A204.1 (cell line): ENCODE results near the gene EXOC4.

ENCODE experiments used
- FAIRE-seq: peaks from 2 replicates; lab custom pipeline; 2012; peaks lifted over from hg19 to GRCh38; lab: Jason Lieb, UNC

Gene EXOC4

DNA sequence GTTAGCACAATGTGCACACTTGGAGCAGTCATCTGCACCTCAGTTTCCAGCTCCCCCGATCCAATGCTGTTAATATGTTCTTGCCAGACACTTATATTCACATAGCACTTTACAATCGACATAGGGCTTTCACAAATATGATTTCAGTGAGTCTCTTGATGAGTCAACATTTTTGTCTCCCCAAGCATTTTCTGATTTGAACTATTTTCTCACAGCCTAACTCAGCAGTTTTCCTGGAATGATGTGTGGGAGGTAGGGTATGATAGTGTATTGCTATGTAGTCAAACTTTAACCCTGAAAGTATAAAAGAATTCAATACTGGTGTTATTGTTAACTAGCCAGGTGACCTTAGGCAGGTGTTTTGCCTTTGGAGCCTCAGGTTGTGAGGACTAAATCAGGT lies 791.8 kb downstream of the EXOC4 start:
- FAIRE-seq: no peak

DNA sequence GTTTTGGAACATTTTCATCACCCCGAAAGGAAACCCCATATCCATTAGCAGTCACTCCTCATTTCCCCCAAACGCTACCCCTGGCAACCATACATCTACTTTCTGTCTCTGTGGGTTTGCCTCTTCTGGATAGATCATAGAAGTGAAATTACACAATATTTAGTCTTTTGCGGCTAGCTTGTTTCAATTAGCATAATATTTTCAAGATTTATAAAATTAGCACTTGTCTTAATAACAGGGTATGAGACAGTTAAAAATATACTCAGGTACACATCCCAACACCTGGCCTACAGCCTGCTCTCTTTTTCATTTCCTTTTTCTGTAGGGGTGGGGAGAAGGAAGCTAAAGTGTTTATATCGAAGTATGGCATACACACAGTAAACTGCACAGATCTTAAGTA lies 792.8 kb downstream of the EXOC4 start:
- FAIRE-seq: no peak

DNA sequence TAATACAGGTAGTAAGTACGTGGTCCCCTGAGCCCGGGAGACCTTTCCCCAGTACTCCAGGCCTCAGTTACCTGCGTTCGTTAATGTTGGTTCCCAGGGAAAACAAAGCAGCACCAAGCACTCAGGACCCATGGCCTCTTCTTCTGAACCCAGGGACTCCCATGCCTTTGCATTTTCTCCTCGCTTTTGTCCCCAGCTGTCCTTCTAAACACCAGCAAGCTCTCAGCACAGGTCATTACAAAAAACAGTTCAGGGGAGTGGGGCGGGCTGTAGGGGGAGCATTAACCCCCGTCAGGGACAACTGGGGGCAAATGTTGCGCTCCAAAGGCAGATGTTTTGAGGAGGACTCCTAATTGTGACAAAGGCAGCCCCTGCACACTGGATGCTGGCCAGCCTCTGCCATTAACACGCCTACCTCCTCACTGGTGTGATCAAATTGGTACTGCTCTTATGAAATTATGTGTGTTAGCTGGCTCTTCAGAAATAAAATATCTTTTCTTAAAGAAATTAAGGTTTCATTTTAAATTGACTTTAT lies 793.8 kb downstream of the EXOC4 start:
- FAIRE-seq: no peak

DNA sequence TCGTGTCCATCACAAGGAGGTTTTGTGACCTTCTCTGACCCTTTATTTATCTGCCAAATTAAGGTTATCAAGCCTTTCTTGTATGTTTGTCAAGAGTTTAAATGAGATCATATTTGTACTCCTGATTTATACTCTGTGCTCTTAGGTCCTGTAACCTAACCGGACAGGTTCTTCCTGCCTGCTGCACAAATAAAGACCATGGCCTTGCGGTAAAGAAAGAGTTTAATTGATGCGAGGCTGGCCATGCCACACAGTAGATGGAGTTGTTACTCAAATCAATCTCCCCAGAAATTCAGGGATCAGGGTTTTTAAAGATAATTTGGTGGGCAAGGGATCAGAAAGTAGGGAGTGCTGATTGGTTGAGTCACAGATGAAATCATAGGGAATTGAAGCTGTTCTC lies 794.8 kb downstream of the EXOC4 start:
- FAIRE-seq: no peak

DNA sequence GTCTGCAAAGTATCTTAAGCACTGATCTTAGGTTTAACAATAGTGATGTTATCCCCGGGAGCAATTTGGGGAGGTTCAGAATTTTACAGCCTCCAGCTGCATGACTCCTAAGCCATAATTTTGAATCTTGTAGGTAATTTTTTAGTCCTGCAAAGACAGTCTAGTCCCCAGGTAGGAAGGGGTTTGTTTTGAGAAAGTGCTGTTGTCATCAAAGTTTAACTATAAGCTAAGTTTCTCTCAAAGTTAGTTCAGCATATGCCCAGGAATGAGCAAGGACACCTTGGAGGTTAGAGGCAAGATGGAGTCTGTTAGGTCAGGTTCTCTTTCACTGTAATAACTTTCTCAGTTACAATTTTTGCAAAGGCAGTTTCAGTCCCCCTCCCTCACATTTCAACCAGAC lies 795.3 kb downstream of the EXOC4 start:
- no peak for FAIRE-seq

DNA sequence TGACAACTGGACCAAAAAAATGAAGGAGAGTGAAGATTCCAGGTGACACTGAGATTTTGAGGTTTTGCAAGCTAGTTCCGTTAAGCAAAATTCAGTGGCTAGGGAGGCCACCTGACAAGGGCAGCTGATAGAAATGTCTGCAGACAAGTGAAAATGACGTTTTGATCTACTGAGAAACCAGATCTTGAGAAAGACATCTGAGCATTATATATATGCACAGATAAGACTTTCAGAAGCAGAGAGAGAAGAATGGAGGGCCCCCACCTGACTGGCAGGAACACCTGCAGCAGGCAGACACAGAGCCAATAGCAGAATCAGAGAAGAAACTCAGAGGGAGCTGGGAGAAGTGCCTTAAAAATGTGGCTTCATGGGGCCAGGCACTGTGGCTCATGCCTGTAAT lies 798.1 kb downstream of the EXOC4 start:
- no peak for FAIRE-seq

DNA sequence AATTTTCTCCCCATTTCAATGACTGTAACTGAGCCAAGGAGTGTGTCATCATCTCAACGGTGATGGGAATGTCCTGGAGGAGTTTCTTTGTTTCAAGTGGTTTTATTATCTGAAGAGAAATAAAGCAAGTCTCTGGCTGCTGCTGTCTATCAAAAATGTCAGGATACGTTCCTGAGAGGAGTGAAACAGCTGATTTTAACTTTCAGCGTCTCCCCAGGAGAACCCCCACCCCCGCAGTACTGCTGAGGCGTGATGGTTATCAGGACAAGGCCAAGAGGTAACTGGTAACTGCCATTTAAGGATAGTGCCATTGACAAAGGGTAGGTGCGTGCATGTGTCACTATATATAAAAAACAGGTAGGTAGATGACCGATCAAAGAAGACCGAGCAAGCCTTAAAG lies 803.9 kb downstream of the EXOC4 start:
- no peak for FAIRE-seq

DNA sequence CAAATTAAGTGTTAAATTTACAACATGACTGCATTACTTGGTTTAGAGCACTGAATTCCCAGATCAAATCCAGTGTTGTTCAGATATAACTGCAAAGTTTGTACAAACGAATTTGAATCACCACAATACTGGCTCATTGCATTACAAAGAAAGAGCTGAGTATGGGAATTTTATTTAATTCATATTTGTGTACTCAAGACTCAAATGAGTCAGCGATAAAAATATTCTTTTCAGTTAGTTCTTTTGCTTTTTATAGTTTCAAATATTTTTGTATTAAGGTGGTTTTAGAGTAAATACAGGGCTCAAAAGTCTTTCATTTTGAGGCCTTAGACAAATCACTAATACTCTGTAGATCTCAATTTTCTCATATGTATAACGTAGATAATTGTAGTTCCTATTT lies 805.6 kb downstream of the EXOC4 start:
- no peak for FAIRE-seq

DNA sequence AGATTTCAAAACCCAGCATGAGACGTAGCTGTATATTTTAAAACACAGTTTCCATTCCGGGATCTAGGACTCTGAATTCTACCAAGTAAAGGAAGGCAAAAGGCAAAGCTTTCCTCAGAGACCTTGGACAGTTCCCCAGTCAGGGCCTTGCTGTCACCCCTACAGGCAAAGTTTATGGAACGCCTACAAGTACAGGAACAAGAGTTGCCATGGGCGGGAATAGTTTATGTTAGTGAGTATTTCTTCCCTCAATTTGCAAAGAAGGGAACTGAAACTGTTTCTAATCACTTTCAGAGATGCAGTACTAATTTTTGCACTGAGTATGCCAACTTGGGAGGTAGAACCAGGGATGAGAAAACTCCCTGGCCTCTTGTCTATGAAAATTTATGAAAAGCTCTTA lies 806.1 kb downstream of the EXOC4 start:
- FAIRE-seq: no peak

DNA sequence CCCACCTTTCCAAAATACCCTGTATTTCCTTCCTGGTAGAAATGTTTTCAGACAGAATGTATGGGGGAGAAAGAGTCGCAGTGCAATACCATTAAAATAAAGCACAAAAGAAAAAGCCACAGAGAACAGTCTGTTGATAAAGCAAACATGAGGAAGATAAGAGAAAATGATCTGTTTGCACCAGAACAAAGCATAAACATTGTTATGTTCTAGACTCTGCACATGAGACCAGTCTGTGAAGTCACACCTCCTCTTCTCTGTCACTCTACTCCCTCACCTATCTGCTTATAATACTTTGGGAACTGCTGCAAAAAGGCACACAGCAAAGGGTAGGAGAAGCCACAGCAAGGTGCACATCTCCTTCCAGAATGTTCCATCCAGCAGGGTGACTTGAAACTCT lies 807.0 kb downstream of the EXOC4 start:
- no peak for FAIRE-seq

DNA sequence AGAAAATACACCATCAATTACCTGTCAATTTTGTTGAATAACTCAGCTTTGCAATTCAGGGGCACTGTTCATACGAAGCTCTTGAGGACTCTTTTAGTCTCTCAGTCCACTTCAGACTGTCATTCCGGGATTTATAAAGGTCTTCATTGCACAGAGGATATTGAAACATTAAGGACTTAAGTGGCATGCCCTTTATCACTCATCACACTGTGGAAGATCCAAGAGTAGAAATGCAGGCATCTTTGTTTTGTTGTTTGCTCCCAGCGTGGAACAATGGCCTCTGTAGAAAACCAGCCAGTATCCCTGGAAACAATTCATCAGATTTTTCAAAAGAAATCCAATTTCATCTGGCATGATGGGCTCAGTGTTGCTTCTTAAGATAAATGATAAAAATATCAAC lies 808.0 kb downstream of the EXOC4 start:
- no peak for FAIRE-seq

DNA sequence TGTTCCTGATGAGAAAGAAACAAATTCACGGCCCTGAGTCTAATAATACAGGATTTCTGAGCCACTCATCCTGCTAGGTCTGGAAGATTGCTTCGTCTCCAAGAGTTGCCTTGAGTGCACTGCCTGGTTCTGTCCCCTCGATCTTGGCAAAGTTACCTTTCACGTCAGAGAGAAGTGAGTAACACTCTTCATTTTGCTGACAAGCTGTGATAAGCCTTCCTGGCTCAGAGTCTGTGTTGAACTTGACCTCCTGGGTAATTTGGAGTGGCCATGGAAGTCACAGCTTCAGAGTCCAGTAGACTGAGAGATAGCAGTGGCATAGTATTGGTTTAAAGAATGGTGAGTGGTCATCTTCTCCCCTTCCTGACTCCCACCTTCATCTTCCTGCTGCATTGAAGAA lies 809.6 kb downstream of the EXOC4 start:
- no peak for FAIRE-seq

DNA sequence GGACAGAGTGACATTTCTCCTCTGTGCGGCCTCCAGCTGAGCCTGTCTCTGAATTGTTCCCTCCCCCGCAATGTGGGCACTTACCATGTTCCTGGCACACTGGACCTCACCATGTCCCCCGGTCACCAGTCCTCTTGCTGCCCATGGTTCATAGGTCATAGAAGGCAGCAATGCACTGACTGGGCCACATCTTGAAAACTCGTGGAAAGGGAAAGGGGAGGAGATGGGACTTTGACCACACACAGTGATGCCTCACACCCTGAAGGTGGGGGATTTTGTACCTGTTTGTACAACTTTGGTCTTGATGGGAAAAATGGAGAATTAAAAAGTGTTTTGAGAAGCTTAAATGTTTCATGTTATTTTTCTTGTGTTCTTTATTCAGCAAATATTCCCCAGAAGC lies 812.5 kb downstream of the EXOC4 start:
- no peak for FAIRE-seq

DNA sequence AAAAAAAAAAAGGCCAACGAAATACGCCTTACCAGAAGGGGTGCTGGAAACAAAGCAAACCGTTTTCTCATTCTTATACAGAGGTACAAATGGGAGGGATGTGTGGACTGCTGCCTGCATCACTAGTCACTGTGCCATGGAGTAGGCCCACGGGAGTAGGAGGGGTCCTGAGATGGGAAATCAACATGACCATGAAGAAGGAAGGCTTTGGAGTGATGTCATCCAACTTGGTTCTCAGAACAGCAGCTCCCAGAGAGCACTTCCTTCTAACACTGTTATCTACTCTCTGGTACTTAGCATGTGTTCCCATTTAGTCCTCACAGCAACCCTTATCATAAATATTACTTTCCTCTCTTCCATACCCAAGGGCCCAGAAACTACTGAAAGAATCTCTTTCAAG lies 814.3 kb downstream of the EXOC4 start:
- FAIRE-seq: no peak

DNA sequence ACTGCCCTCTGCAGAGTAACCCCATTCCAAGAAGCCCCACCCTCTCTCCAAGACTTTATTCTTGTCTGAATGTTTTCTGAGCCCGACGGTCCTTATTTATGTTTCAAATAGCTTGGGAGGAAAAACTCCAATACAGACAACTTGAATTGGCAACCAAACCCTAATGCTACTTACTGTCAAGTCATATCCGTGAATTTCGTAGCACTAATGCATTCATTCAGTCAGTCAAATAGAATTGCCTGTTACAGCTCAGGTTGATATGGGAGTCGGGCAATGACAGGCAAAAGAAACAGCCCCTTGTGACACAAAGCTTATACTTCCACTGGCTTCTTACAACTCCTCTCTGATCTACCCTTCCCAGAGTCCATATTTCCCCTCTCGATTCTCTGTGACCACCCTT lies 815.8 kb downstream of the EXOC4 start:
- no peak for FAIRE-seq

DNA sequence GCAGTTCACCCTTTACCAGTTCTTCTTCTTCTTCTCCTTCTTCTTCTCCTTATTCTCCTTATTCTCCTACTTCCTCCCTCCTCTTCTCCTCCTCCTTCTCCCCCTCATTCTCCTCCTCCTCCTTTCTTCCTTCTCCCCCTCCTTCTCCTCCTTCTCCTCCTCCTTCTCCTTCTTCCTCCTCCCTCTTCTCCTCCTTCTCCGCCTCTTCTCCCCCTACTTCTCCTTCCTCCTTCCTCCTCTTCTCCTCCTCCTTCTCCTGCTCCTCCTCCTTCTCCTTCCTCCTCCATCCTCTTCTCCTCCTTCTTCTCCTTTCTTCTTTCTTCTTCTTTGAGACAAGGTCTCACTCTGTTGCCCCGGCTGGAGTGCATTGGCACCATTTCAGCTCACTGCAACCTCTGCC lies 816.3 kb downstream of the EXOC4 start:
- FAIRE-seq: no peak

DNA sequence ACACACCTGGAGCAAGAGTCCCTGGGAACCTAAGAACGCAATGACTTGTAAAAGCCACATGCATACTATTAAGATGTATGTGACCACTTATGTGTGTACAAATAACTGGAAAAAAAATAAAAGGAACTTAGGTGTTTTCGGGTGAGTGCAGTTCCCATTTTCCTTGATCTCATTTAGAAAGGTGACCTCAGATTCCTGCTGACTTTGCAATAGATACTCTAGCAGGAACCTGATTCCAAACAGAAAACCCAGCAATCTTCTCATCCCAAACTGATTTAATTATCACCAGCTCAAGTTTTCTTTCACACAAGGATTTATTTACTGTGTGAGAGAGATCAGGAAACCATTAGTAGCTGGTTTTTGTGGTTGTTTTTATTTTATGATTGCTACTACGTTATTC lies 817.8 kb downstream of the EXOC4 start:
- no peak for FAIRE-seq

DNA sequence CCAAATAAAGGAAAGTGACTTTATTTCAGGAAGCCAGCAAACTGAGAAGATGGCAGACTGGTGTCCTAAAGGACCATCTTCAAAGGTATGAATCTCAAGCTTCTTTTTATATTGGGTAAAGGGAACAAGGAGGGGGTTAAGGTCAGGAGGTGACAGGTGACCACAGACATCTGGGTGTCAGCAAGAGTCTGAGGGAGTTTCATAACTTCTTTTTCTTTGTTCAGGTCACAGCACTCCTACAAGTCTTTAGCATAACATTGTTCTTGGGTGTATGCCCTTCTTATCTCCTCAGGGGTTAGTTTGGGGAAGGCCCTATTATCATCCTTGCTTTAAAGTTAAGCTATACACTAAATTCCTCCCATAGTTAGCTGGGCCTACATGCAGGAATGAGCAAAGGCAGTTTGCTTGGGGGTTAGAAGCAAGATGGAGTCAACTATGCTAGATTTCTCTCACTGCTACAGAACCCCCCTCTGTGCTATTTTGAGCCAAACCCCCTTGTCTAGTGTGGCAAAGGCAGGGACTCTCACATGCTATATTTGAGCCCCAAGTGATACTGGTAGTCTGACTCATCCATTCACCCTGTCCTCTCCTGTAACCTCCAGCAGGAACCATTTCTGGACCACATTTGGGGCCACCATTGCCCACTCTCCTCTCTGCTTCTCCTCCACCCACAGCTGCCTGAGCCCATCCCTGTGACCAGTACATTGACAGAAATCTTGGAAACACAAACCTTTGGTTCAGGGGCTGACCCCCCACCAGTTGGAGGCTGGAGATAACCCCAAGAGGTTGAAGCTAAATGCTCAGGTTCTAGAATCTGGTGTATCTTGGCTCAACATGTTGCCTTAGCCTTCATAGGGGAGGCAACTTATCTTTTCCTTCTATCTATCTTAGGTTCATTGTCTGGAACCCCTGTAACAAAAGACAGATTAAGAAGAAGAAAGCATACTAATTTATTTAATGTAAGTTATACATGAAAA lies 818.8 kb downstream of the EXOC4 start:
- FAIRE-seq: no peak

DNA sequence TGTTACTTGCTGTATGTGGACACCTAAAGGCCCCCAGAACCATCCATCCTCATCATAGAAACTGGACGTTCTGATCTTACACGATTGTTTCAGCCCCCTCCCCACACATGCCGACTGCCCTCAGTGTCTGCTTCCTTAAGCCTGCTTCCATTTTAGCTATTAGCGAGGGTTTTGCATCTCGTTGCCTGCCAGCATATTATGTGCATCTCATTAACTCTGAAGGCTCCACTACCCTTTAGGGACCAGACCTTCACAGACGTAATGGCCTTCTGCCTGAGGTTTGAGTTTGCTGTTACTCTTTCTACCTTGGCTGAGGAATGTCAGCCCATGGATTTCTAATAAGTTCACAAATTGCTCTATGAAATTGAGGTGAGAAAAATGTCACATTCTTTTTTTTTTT lies 820.4 kb downstream of the EXOC4 start:
- no peak for FAIRE-seq

DNA sequence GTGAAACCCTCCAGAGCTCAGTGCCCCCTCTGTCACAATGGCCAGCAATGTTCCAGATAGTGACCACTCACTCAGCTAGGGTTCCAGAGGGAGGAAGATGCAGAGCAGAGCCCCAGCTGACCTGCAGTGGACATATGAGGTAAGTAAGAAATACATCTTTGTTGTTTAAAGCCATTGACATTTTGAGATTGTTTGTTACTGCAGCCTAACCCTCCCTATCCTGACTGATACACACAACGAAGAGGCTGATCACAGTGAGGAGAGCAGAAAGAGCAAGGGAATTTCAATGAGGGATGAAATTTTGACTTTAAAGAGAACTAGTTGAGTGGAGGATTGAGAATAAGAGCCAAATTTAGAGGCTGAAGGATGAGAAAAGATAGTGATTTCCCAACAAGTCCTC lies 822.9 kb downstream of the EXOC4 start:
- FAIRE-seq: no peak

DNA sequence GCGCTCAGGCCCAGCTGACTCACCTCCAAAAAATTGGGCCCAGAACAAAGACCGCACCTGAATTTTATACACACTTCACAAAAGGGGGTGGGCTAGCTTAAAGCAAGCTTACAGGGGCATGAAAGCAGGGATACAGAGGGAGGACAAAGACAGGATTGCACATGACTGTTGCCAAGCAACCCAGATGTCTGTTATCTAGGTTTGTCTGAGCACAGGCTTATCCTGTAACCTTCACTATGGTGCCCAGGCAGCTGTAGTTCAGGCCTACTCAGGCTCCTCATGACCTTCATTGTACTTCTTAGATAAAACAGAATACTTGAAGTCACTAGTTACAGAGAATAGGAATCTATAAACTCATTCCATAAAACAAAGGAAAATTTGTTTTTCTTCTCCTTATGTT lies 824.7 kb downstream of the EXOC4 start:
- peak; percentile 48 for FAIRE-seq

DNA sequence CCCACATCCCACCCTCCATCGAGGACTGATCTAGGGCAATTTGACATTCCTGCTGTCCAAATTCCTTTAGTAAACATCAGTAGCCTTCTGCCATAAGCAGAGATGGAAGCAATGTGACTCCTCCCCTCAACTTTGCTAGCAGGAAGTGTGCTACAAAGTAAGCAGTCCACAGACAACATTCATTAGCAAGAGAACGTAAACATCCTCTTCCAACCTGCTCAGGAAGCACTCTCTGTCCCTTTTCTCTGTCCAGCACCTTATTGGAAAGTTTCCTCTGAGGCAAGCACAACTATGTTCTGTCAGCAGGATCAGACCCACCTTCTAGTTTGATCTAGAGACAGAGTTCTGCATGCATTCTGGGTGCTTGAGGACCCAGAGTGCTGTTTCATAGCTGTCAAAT lies 826.1 kb downstream of the EXOC4 start:
- FAIRE-seq: no peak

DNA sequence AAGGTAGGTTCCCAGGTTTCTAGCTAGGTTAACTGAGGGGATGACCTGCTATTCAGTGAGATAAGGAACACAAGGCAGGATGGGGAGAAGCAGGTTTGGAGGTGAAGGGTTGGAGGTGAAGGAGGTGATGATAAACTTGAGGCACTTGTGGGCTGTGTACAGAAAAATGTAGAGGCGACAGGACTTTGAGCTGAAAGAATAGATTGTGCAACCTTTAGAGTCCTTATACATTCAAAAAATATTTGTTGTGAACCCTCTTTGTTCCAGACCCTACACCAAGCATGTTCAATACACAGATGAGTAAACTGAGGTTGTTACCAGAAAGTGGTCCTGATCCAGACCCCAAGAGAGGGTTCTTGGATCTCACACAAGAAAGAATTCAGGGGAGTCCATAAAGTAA lies 828.8 kb downstream of the EXOC4 start:
- no peak for FAIRE-seq
